GM23248 (cell line): ENCODE measurements around the gene COL23A1.

Experiments
- EZH2 ChIP-seq: fragments of 200-600 bp; sonication (generic); IDR thresholded peaks from 2 replicates; pipeline ENCODE4 v1.6.1; 2018; ENCODE audit warnings: antibody characterized with exemption, mild to moderate bottlenecking; ENCODE audit not compliant: insufficient read depth, poor library complexity, severe bottlenecking
- EZH2phosphoT487 ChIP-seq: fragments of 200-600 bp; sonication (generic); IDR thresholded peaks from 2 replicates; pipeline ENCODE4 v1.6.1; 2018; ENCODE audit warnings: antibody characterized with exemption, moderate library complexity, mild to moderate bottlenecking, low read depth; ENCODE audit not compliant: insufficient read depth

GRCh38 chr5:178228609-178229008, 361.6 kb downstream of the COL23A1 start:
- TF ChIP-seq EZH2 (no peak), EZH2phosphoT487 (no peak)
